IMR-90 (cell line): Measurements from ENCODE around the gene SLC8A3. TPM values are rescaled to one million over a fixed set of nuclear protein-coding genes. Genes with fewer than 3 reads are reported as not detected.

Source experiments
- ATAC-seq: fragments of 200-7000 bp; cut with Tn5 transposase; 2 replicates; pipeline ENCODE4 v1.9.1; 2020; ENCODE audit warnings: low read depth, mild to moderate bottlenecking, moderate library complexity
- BruUV-seq: library from RNA; stranded (reverse); fragments of 400-500 nt; replicated peaks from 2 replicates; lab custom pipeline; 2021; lab: Mats Ljungman, UMichigan
- CTCF ChIA-PET: fragments of 300-600 bp; formaldehyde crosslinking; extraction: SDS; loops from one replicate; lab custom pipeline; 2021; ENCODE audit warnings: antibody characterized with exemption; lab: Yijun Ruan, JAX
- POLR2A ChIA-PET: fragments of 300-600 bp; sonication (Branson Sonifier 250); formaldehyde crosslinking; loops from one replicate; lab custom pipeline; 2022; ENCODE audit warnings: antibody characterized with exemption; ENCODE audit not compliant: unreplicated experiment; lab: Charles Lee
- DNase-seq: peaks from one replicate; pipeline ENCODE4 v3.0.0; 2013
- H2AFZ ChIP-seq: replicated peaks from 2 replicates; pipeline ENCODE3; 2013; ENCODE audit warnings: low read length, mild to moderate bottlenecking; ENCODE audit not compliant: poor library complexity
- H2AK5ac ChIP-seq: 2 replicates; pipeline ENCODE4 v1.6.1; 2013; ENCODE audit warnings: low read depth, low read length, inconsistent platforms
- H2AK9ac ChIP-seq: replicated peaks from 2 replicates; pipeline ENCODE3; 2013; ENCODE audit warnings: mild to moderate bottlenecking, low read depth, low read length, moderate library complexity; ENCODE audit not compliant: poor library complexity
- H2BK120ac ChIP-seq: 2 replicates; pipeline ENCODE4 v1.6.1; 2013; ENCODE audit warnings: low read depth, low read length, inconsistent platforms
- H2BK15ac ChIP-seq: 3 replicates; pipeline ENCODE4 v1.6.1; 2013; ENCODE audit warnings: low read depth, low read length, inconsistent platforms
- H2BK20ac ChIP-seq: 2 replicates; pipeline ENCODE4 v1.6.1; 2013; ENCODE audit warnings: low read depth, mild to moderate bottlenecking, inconsistent platforms, low read length, moderate library complexity
- H2BK5ac ChIP-seq: 2 replicates; pipeline ENCODE4 v1.6.1; 2013; ENCODE audit warnings: mild to moderate bottlenecking, low read depth, low read length, inconsistent platforms; ENCODE audit not compliant: poor library complexity, severe bottlenecking
- H3K14ac ChIP-seq: replicated peaks from 2 replicates; pipeline ENCODE4 v1.6.1; 2013; ENCODE audit warnings: low read depth, low read length, inconsistent platforms
- H3K18ac ChIP-seq: 2 replicates; pipeline ENCODE4 v1.6.1; 2013; ENCODE audit warnings: low read depth, low read length, control low read depth
- H3K23ac ChIP-seq: 2 replicates; pipeline ENCODE4 v1.6.1; 2013; ENCODE audit warnings: low read depth, low read length, inconsistent platforms
- H3K27ac ChIP-seq: 2 replicates; pipeline ENCODE4 v1.5.1; 2013; ENCODE audit warnings: mild to moderate bottlenecking, control low read depth, low read length; ENCODE audit not compliant: insufficient read depth
- H3K27me3 ChIP-seq: 2 replicates; pipeline ENCODE4 v1.6.1; 2013; ENCODE audit warnings: low read length; ENCODE audit not compliant: control insufficient read depth, insufficient read depth
- H3K36me3 ChIP-seq: 2 replicates; pipeline ENCODE4 v1.6.1; 2013; ENCODE audit warnings: low read length, mixed read lengths; ENCODE audit not compliant: control insufficient read depth, insufficient read depth
- H3K4ac ChIP-seq: 2 replicates; pipeline ENCODE4 v1.6.1; 2013; ENCODE audit warnings: low read depth, low read length, inconsistent platforms
- H3K4me1 ChIP-seq: 2 replicates; pipeline ENCODE4 v1.6.1; 2013; ENCODE audit warnings: low read length, mixed read lengths; ENCODE audit not compliant: control insufficient read depth, insufficient read depth
- H3K4me2 ChIP-seq: 2 replicates; pipeline ENCODE4 v1.6.1; 2013; ENCODE audit warnings: low read depth, mild to moderate bottlenecking, control low read depth, low read length, moderate library complexity
- H3K4me3 ChIP-seq: 2 replicates; pipeline ENCODE4 v1.5.1; 2013; ENCODE audit warnings: low read depth, mild to moderate bottlenecking, control low read depth, low read length, moderate library complexity; ENCODE audit not compliant: insufficient read depth
- H3K56ac ChIP-seq: 2 replicates; pipeline ENCODE4 v1.6.1; 2013; ENCODE audit warnings: low read length, inconsistent platforms; ENCODE audit not compliant: insufficient read depth; ENCODE audit errors: extremely low read depth
- H3K79me1 ChIP-seq, 2 experiments: 2 replicates each; pipeline ENCODE4 v1.6.1; 2013; ENCODE audit warnings: low read length in 2 of 2, inconsistent platforms in 1 of 2, low read depth in 1 of 2
- H3K9ac ChIP-seq: 2 replicates; pipeline ENCODE4 v1.6.1; 2013; ENCODE audit warnings: low read depth, low read length, control low read depth
- H3K9me1 ChIP-seq: 2 replicates; pipeline ENCODE4 v1.6.1; 2013; ENCODE audit warnings: low read length, inconsistent platforms; ENCODE audit not compliant: insufficient read depth
- H3K9me3 ChIP-seq: 2 replicates; pipeline ENCODE4 v1.6.1; 2013; ENCODE audit warnings: low read length; ENCODE audit not compliant: control insufficient read depth, insufficient read depth
- H4K20me1 ChIP-seq: 2 replicates; pipeline ENCODE4 v1.6.1; 2013; ENCODE audit warnings: low read length, inconsistent platforms; ENCODE audit not compliant: insufficient read depth
- H4K5ac ChIP-seq: 2 replicates; pipeline ENCODE4 v1.6.1; 2013; ENCODE audit warnings: mild to moderate bottlenecking, low read depth, low read length, control low read depth
- H4K8ac ChIP-seq, 2 experiments: 2 replicates each; pipeline ENCODE4 v1.6.1; 2013; ENCODE audit warnings: low read depth in 2 of 2, low read length in 2 of 2, control low read depth in 1 of 2, inconsistent platforms in 1 of 2
- H4K91ac ChIP-seq: 2 replicates; pipeline ENCODE4 v1.6.1; 2013; ENCODE audit warnings: low read depth, low read length, inconsistent platforms; ENCODE audit not compliant: insufficient read depth
- BHLHE40 ChIP-seq: fragments of 150-350 bp; IDR thresholded peaks from 2 replicates; pipeline ENCODE4 v1.6.1; 2016; ENCODE audit warnings: mild to moderate bottlenecking, low read depth, low read length
- CEBPB ChIP-seq: IDR thresholded peaks from 2 replicates; pipeline ENCODE4 v1.6.1; 2012; ENCODE audit warnings: low read depth, low read length, improper control_type of control experiment
- CTCF ChIP-seq: conservative IDR thresholded peaks from 2 replicates; pipeline ENCODE4 v1.5.1; 2012; ENCODE audit warnings: mild to moderate bottlenecking, low read depth, low read length, improper control_type of control experiment
- ELK1 ChIP-seq: fragments of 150-350 bp; IDR thresholded peaks from 2 replicates; pipeline ENCODE4 v1.6.1; 2016; ENCODE audit warnings: low read depth, mild to moderate bottlenecking, low read length, moderate library complexity, borderline replicate concordance
- FOS ChIP-seq: fragments of 150-350 bp; IDR thresholded peaks from 2 replicates; pipeline ENCODE4 v1.6.1; 2016; ENCODE audit warnings: low read depth, low read length
- MAFK ChIP-seq: IDR thresholded peaks from 2 replicates; pipeline ENCODE4 v1.6.1; 2012; ENCODE audit warnings: low read depth, low read length, improper control_type of control experiment
- MAZ ChIP-seq: IDR thresholded peaks from 2 replicates; pipeline ENCODE4 v1.6.1; 2012; ENCODE audit warnings: low read depth, mild to moderate bottlenecking, low read length, improper control_type of control experiment, moderate library complexity, borderline replicate concordance
- MXI1 ChIP-seq: IDR thresholded peaks from 2 replicates; pipeline ENCODE4 v1.6.1; 2012; ENCODE audit warnings: low read depth, mild to moderate bottlenecking, low read length, moderate library complexity, borderline replicate concordance
- POLR2A ChIP-seq: IDR thresholded peaks from 2 replicates; pipeline ENCODE4 v1.6.1; 2012; ENCODE audit warnings: mild to moderate bottlenecking, low read depth, low read length
- RAD21 ChIP-seq: IDR thresholded peaks from 2 replicates; pipeline ENCODE4 v1.6.1; 2012; ENCODE audit warnings: low read length, improper control_type of control experiment
- RFX5 ChIP-seq: IDR thresholded peaks from 2 replicates; pipeline ENCODE4 v1.8.0; 2012; ENCODE audit warnings: low read depth, mild to moderate bottlenecking, low read length, moderate library complexity
- SMC3 ChIP-seq: fragments of 150-350 bp; IDR thresholded peaks from 2 replicates; pipeline ENCODE4 v1.6.1; 2016; ENCODE audit warnings: low read depth, mild to moderate bottlenecking, antibody characterized with exemption, low read length, moderate library complexity
- WGBS, 2 experiments: methylation state at CpG; one replicate each; pipeline versions ENCODE4 v1.1.5 to v1.1.7; 2013; ENCODE audit warnings: missing lambda C conversion rate in 2 of 2; ENCODE audit not compliant: insufficient read length in 1 of 2; ENCODE audit errors: extremely low coverage in 2 of 2; 5-methylcytosine and 5-hydroxymethylcytosine counted together
- dilution Hi-C: fragments of 300-500 bp; cut with HindIII; formaldehyde crosslinking; loops from one replicate; pipeline ENCODE4 v1.14.3; 2018; ENCODE audit warnings: low sequenced_read_pairs; ENCODE audit not compliant: unreplicated experiment
- in situ Hi-C: fragments of 300-500 bp; cut with MboI; formaldehyde crosslinking; loops from 3 replicates; pipeline ENCODE4 v1.14.3; 2019; ENCODE audit warnings: low sequenced_read_pairs, inconsistent platforms, mixed read lengths
- intact Hi-C: fragments of 100-400 bp; cut with micrococcal nuclease; formaldehyde crosslinking; loops from 2 replicates; pipeline ENCODE4 v1.10.0; 2022
- polyA plus RNA-seq, 3 experiments: library from polyadenylated mRNA; depleted of rRNA; stranded (reverse); fragments of >200 nt; gene quantifications; 2 replicates each; pipeline ENCODE4 v1.2.3, GENCODE V29; 2012; ENCODE audit warnings: low replicate concordance in 1 of 3
- total RNA-seq: library from RNA; depleted of rRNA; stranded (reverse); fragments of >200 nt; gene quantifications from 2 replicates; pipeline ENCODE4 v1.2.3, GENCODE V29; 2012

The SLC8A3 gene
- total and polyA plus RNA-seq, 2 of the 4 experiments (the other 2 are of a cell fraction): under 0.01 TPM; not detected in 1

GRCh38 chr14:70166530-70167203, 22.1 kb downstream of the SLC8A3 start:
- H4K5ac ChIP-seq: no peak overlapping the region
- no peaks in the 10 kb centered on the region for H3K4me1 ChIP-seq
- H3K4me3 ChIP-seq: no peak overlapping the region
- ATAC-seq (no peak), DNase-seq (no peak)
- no peak overlapping the region for H3K4me2 ChIP-seq
- H4K8ac ChIP-seq: no peak overlapping the region
- H4K91ac ChIP-seq: no peak overlapping the region
- no peak overlapping the region for H2BK15ac ChIP-seq
- H2AFZ ChIP-seq: no peak overlapping the region
- dilution Hi-C loops (no loop called here), in situ Hi-C loops (no loop called here), intact Hi-C loops (no loop called here)
- no peak overlapping the region for H2BK5ac ChIP-seq
- CTCF ChIA-PET: no interaction called here
- H2AK5ac ChIP-seq: no peak overlapping the region
- H3K9ac ChIP-seq: no peak overlapping the region
- H3K23ac ChIP-seq: no peak overlapping the region
- BruUV-seq: no TSS peak
- no peaks in the 10 kb centered on the region for H3K79me1 ChIP-seq
- 67% methylated on average over 4 of the region's 9 CpGs; no CpG with 5 or more reads in 1 of the 2 experiments for WGBS, 2 experiments
- H2BK20ac ChIP-seq: no peak overlapping the region
- H3K4ac ChIP-seq: no peak overlapping the region
- no peaks in the 10 kb centered on the region for H3K9me3 ChIP-seq
- no peaks in the 10 kb centered on the region for H4K20me1 ChIP-seq
- no peaks in the 10 kb centered on the region for H3K36me3 ChIP-seq
- no peaks in the 10 kb centered on the region for H3K27me3 ChIP-seq
- POLR2A ChIA-PET: no interaction called here
- no peak overlapping the region for H2AK9ac ChIP-seq
- no peaks in the 10 kb centered on the region for H3K9me1 ChIP-seq
- no peak overlapping the region for H3K18ac ChIP-seq
- no peak overlapping the region for H3K14ac ChIP-seq
- TF ChIP-seq ELK1 (no peak), RAD21 (no peak), CTCF (no peak), SMC3 (no peak), MAZ (no peak), BHLHE40 (no peak), FOS (no peak), MAFK (no peak), POLR2A (no peak), RFX5 (no peak), CEBPB (no peak), MXI1 (no peak)
- no peak overlapping the region for H3K27ac ChIP-seq
- H3K56ac ChIP-seq: no peak overlapping the region
- no peak overlapping the region for H2BK120ac ChIP-seq
